Peyer's patch (tissue), 4 donors: Measurements from ENCODE around the gene GLCCI1.
"Not testable (repeated sequence)": the region's sequence is repeated elsewhere in the genome, so short reads cannot be mapped to it uniquely, and the experiment has no call there.

Experiments used
- CTCF ChIP-seq, 6 experiments: fragments of 450-650 bp in 4 of 6; fragments of 200-600 bp in 2 of 6; sonication (generic) in 1 of 6; IDR thresholded peaks; one replicate each; pipeline ENCODE4 v1.5.1; 2017 to 2019; ENCODE audit warnings: antibody characterized with exemption in 6 of 6, mild to moderate bottlenecking in 3 of 6, moderate library complexity in 1 of 6
- POLR2A ChIP-seq, 2 donors: fragments of 450-650 bp; IDR thresholded peaks; one replicate each; pipeline ENCODE4 v1.5.1; 2017; ENCODE audit warnings: antibody characterized with exemption in 2 of 2, mild to moderate bottlenecking in 2 of 2, moderate library complexity in 2 of 2

- not testable (repeated sequence) for TF ChIP-seq CTCF, POLR2A (IDR thresholded peaks at IDR 0.05)
Measured at GRCh38 chr7:8101292-8101691, 132.7 kb downstream of the GLCCI1 start.
